Panc1 (cell line): ENCODE results near the gene ING1. TPM values are rescaled to one million over a fixed set of nuclear protein-coding genes. Genes with fewer than 3 reads are reported as not detected.

ENCODE experiments used
- ATAC-seq: fragments of 200-7000 bp; cut with Tn5 transposase; 2 replicates; pipeline ENCODE4 v1.9.1; 2020; ENCODE audit warnings: mild to moderate bottlenecking, moderate library complexity
- BruUV-seq: library from RNA; stranded (reverse); fragments of 400-500 nt; replicated peaks from 2 replicates; lab custom pipeline; 2021; lab: Mats Ljungman, UMichigan
- CTCF ChIA-PET: fragments of 300-600 bp; sonication (Branson Sonifier 250); formaldehyde crosslinking; loops from one replicate; lab custom pipeline; 2022; ENCODE audit warnings: antibody characterized with exemption; lab: Charles Lee
- POLR2A ChIA-PET: fragments of 300-600 bp; sonication (Branson Sonifier 250); formaldehyde crosslinking; loops from one replicate; lab custom pipeline; 2022; ENCODE audit warnings: antibody characterized with exemption; lab: Charles Lee
- DNase-seq: peaks from one replicate; pipeline ENCODE4 v3.0.0-alpha.2; 2010; ENCODE audit warnings: low read depth, low spot score
- H3K27ac ChIP-seq: 2 replicates; pipeline ENCODE4 v1.5.1; 2011; ENCODE audit warnings: mild to moderate bottlenecking, low read length, inconsistent platforms
- H3K27me3 ChIP-seq: fragments of 200-500 bp; sonication (Bioruptor generic); 2 replicates; pipeline ENCODE4 v1.6.0; 2014; ENCODE audit warnings: low read length, inconsistent platforms; ENCODE audit not compliant: control insufficient read depth, insufficient read depth
- H3K36me3 ChIP-seq: fragments of 200-500 bp; sonication (Bioruptor generic); 2 replicates; pipeline ENCODE4 v1.5.1; 2014; ENCODE audit warnings: inconsistent platforms, mild to moderate bottlenecking, low read length, moderate library complexity; ENCODE audit not compliant: control insufficient read depth, insufficient read depth
- H3K4me1 ChIP-seq: 2 replicates; pipeline ENCODE4 v1.5.1; 2011; ENCODE audit warnings: inconsistent platforms, mild to moderate bottlenecking, low read length, moderate library complexity; ENCODE audit not compliant: control insufficient read depth, insufficient read depth
- H3K4me3 ChIP-seq, 2 experiments: 2 replicates each; pipeline ENCODE4 v1.5.1; 2011 to 2012; ENCODE audit warnings: low read depth in 2 of 2, low read length in 2 of 2, mild to moderate bottlenecking in 2 of 2, inconsistent platforms in 1 of 2, moderate library complexity in 1 of 2
- H3K9me3 ChIP-seq: fragments of 200-500 bp; sonication (Bioruptor generic); 2 replicates; pipeline ENCODE4 v1.5.1; 2014; ENCODE audit warnings: low read depth, mild to moderate bottlenecking, inconsistent platforms, low read length, moderate library complexity; ENCODE audit not compliant: control insufficient read depth, insufficient read depth
- POLR2AphosphoS5 ChIP-seq: IDR thresholded peaks from 2 replicates; pipeline ENCODE4 v1.6.1; 2012; ENCODE audit warnings: mild to moderate bottlenecking, low read depth, low read length, moderate library complexity
- SIN3A ChIP-seq: IDR thresholded peaks from 2 replicates; pipeline ENCODE4 v1.6.1; 2012; ENCODE audit warnings: low read depth, mild to moderate bottlenecking, low read length, moderate library complexity, borderline replicate concordance; ENCODE audit not compliant: insufficient read depth
- TCF7L2 ChIP-seq: IDR thresholded peaks from 2 replicates; pipeline ENCODE4 v1.6.1; 2011; ENCODE audit warnings: mild to moderate bottlenecking, low read depth, low read length, inconsistent platforms
- in situ Hi-C: cut with HindIII; loops from 2 replicates; pipeline ENCODE4 v1.10.0; 2016; ENCODE audit warnings: low sequenced_read_pairs, low pct_unique_long_range_greater_than_20kb
- intact Hi-C: fragments of 100-400 bp; cut with micrococcal nuclease; formaldehyde crosslinking; loops from one replicate; pipeline ENCODE4 v1.10.0; 2022; ENCODE audit not compliant: unreplicated experiment
- total RNA-seq: library from RNA; stranded (reverse); gene quantifications from one replicate; pipeline ENCODE4 v1.2.1, GENCODE V29; 2021; ENCODE audit not compliant: unreplicated experiment
- TF ChIP-seq, protein P1 (sequence below): fragments of 450-650 bp; IDR thresholded peaks from 2 replicates; pipeline ENCODE4 v1.5.1; 2017; ENCODE audit warnings: mild to moderate bottlenecking
- TF ChIP-seq, protein P2 (sequence below), 2 experiments: IDR thresholded peaks; 2 replicates each; pipeline ENCODE4 v1.6.1; 2011 to 2012; ENCODE audit warnings: low read depth in 2 of 2, control low read depth in 1 of 2, low read length in 1 of 2, mild to moderate bottlenecking in 1 of 2, moderate library complexity in 1 of 2; ENCODE audit not compliant: insufficient read depth in 1 of 2

Gene ING1
- total RNA-seq, 1 experiment from 2014 or later: 9.2 TPM

DNA sequence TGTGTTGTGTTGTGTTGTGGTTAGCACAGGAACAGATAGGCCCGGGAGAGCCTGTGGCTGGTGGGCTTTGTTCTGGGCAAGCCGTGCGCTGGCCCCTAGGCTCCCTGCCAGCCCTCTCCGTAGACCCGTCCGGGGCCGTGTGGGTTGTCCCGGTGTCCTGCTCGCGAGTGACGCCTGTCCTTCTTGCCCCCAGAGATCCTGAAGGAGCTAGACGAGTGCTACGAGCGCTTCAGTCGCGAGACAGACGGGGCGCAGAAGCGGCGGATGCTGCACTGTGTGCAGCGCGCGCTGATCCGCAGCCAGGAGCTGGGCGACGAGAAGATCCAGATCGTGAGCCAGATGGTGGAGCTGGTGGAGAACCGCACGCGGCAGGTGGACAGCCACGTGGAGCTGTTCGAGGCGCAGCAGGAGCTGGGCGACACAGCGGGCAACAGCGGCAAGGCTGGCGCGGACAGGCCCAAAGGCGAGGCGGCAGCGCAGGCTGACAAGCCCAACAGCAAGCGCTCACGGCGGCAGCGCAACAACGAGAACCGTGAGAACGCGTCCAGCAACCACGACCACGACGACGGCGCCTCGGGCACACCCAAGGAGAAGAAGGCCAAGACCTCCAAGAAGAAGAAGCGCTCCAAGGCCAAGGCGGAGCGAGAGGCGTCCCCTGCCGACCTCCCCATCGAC, 5.7 kb downstream of the ING1 start:
- TF ChIP-seq TCF7L2: no peak
- Histone ChIP-seq H3K4me1 (no peaks in the 10 kb centered on the region; the same call in 1 of the 2 replicates), H3K4me3 (no peak overlapping the region), H3K9me3 (no peaks in the 10 kb centered on the region), H3K27ac (no peak overlapping the region), H3K27me3 (no peaks in the 10 kb centered on the region), H3K36me3 (peaks cover 7% of the 10 kb centered on the region; the same call in 1 of the 2 replicates)
- in situ Hi-C loops (no loop called here), intact Hi-C loops (no loop called here)
- BruUV-seq: no TSS peak
- POLR2A ChIA-PET: no interaction called here
- DNase-seq: no peak
- CTCF ChIA-PET: no interaction called here
- no peak for ATAC-seq

DNA sequence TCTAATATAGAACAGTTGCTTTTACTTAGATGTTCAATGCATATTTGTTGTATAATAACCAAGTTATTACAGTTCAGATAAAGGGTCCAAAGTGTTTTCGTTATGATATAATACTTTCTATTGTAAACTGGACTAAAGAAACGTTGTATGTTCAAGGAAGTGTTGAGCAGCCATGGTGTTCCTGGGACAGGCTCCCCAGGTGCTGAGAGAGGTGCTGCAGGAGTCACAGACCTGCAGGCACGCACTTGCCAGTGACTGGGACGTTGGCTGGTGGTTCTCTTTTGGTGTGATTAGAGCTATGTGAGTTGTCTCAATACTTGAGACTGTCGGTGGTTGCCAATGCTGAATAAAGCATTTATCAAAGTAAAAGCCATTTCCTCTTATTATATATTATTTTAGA, 9.5 kb downstream of the ING1 start:
- intact Hi-C loops (no loop called here), in situ Hi-C loops (no loop called here)
- TF ChIP-seq, protein P1, sequence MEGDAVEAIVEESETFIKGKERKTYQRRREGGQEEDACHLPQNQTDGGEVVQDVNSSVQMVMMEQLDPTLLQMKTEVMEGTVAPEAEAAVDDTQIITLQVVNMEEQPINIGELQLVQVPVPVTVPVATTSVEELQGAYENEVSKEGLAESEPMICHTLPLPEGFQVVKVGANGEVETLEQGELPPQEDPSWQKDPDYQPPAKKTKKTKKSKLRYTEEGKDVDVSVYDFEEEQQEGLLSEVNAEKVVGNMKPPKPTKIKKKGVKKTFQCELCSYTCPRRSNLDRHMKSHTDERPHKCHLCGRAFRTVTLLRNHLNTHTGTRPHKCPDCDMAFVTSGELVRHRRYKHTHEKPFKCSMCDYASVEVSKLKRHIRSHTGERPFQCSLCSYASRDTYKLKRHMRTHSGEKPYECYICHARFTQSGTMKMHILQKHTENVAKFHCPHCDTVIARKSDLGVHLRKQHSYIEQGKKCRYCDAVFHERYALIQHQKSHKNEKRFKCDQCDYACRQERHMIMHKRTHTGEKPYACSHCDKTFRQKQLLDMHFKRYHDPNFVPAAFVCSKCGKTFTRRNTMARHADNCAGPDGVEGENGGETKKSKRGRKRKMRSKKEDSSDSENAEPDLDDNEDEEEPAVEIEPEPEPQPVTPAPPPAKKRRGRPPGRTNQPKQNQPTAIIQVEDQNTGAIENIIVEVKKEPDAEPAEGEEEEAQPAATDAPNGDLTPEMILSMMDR: no peak
- TF ChIP-seq POLR2AphosphoS5 (no peak), TCF7L2 (no peak), SIN3A (no peak)
- TF ChIP-seq, protein P2, sequence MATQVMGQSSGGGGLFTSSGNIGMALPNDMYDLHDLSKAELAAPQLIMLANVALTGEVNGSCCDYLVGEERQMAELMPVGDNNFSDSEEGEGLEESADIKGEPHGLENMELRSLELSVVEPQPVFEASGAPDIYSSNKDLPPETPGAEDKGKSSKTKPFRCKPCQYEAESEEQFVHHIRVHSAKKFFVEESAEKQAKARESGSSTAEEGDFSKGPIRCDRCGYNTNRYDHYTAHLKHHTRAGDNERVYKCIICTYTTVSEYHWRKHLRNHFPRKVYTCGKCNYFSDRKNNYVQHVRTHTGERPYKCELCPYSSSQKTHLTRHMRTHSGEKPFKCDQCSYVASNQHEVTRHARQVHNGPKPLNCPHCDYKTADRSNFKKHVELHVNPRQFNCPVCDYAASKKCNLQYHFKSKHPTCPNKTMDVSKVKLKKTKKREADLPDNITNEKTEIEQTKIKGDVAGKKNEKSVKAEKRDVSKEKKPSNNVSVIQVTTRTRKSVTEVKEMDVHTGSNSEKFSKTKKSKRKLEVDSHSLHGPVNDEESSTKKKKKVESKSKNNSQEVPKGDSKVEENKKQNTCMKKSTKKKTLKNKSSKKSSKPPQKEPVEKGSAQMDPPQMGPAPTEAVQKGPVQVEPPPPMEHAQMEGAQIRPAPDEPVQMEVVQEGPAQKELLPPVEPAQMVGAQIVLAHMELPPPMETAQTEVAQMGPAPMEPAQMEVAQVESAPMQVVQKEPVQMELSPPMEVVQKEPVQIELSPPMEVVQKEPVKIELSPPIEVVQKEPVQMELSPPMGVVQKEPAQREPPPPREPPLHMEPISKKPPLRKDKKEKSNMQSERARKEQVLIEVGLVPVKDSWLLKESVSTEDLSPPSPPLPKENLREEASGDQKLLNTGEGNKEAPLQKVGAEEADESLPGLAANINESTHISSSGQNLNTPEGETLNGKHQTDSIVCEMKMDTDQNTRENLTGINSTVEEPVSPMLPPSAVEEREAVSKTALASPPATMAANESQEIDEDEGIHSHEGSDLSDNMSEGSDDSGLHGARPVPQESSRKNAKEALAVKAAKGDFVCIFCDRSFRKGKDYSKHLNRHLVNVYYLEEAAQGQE (IDR thresholded peaks at IDR 0.05; ENCODE audit: insufficient read depth in 1 of 2, low read depth in 2 of 2, low read length in 1 of 2): no peak
- ChIA-PET POLR2A (interaction anchor here (0.9 kb wide), 1 partner anchor 10 kb away, joined by 3 read pairs; no protein-coding TSS in a partner anchor), CTCF (no interaction called here)
- no peaks in the 10 kb centered on the region for H3K36me3 ChIP-seq
- ATAC-seq: no peak
- no peaks in the 10 kb centered on the region for H3K9me3 ChIP-seq
- H3K27me3 ChIP-seq: no peaks in the 10 kb centered on the region
- H3K4me3 ChIP-seq: no peak overlapping the region
- no peak overlapping the region for H3K27ac ChIP-seq
- no peak for DNase-seq
- no peaks in the 10 kb centered on the region; the same call in 1 of the 2 replicates for H3K4me1 ChIP-seq
- no TSS peak for BruUV-seq

DNA sequence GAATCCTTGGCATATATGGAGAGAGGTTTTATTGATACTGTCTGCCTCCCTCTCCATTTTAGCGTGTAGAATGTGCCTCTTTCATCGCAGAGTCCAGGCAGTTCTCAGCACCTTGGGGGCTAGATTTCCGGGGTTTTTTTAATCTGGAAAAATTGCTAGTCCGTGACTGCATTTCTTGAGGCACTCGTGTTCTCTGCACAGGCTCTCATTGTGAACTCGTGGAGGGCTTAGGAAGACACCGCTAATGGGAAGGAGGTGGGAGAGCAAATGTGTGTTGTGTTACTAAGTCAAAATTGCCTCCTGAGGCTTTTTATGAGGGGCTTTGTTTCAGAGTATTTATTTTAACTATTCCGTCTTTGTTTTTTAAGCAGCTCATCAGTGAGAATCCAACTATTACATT, 10.1 kb downstream of the ING1 start:
- no peak for DNase-seq
- Histone ChIP-seq H3K9me3 (no peaks in the 10 kb centered on the region), H3K36me3 (no peaks in the 10 kb centered on the region), H3K27ac (no peak overlapping the region), H3K27me3 (no peaks in the 10 kb centered on the region), H3K4me1 (no peaks in the 10 kb centered on the region; the same call in 1 of the 2 replicates), H3K4me3 (no peak overlapping the region)
- intact Hi-C loops (no loop called here), in situ Hi-C loops (no loop called here)
- no peak for ATAC-seq
- no TSS peak for BruUV-seq
- ChIA-PET CTCF (no interaction called here), POLR2A (interaction anchor here (0.6 to 0.9 kb wide), 2 partner anchors 11 to 178 kb away, joined by 3 read pairs; no protein-coding TSS in a partner anchor)
- no peak for TF ChIP-seq POLR2AphosphoS5
- TF ChIP-seq, protein P2 (IDR thresholded peaks at IDR 0.05; ENCODE audit: insufficient read depth in 1 of 2, low read depth in 2 of 2, low read length in 1 of 2): no peak
- TF ChIP-seq TCF7L2: no peak
- TF ChIP-seq SIN3A: no peak
- TF ChIP-seq, protein P1: no peak
